ENCODE results near the gene DUSP9.

DNA sequence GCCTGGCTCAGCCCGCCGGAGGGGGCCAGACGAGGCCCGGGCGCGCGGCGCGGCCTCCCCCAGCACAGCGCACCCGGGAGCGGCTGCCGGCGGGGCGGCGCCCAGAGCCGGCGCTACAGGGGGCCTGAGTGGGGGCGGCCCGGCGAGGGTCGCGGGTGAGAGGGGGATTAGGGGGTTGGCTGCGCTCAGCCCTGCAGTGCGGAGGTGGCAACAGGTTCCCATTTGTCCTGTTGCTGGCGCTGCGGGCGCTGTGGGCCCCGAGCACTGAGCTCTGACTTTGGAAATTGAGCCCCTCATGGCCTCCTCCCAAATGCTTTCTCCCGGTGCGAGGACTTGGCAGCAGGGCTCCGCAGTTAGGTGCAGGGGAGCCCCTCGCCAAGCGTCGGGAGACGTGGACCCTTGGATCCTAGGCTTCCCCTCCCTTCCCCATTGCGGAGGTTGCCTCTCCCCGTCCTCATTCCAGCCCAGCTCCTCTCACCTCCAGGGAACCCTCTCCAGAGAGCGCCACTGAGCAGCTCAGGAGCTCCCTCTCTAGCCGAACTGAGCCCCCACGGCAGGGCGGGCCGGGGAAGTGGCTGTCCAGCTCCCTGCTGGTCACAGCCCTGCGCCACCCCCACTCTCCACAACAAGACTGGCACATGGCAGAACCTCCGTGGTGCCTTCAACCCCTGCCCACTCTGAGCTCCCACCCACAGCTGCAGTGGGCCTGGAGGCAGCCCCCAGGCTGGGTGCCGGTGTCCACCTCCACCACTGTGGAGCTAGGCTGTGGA is 2.5 kb upstream of the DUSP9 start:
- TF ChIP-seq POLR2A (IDR thresholded peaks at IDR 0.05; ENCODE audit: low read depth, low read length): no peak
- no peak for TF ChIP-seq POLR2AphosphoS5 (IDR thresholded peaks at IDR 0.05; ENCODE audit: low read depth, low read length)
